ENCODE data around the gene RCOR3. TPM values are rescaled to one million over a fixed set of nuclear protein-coding genes. Genes with fewer than 3 reads are reported as not detected.

RCOR3 gene
- 10 to 100 TPM; 28.9 to 60.1 (median 48.6) TPM for total RNA-seq
- polyA plus RNA-seq: 10 to 100 TPM; 25.3 to 25.4 TPM
- long read RNA-seq, donor 1, full-length matches to known transcripts: 33 of 60 reads
- long read RNA-seq, donor 1, partial matches to known transcripts: 7 of 60 reads
- long read RNA-seq, donor 1, other reads (novel, unspliced or antisense): 20 of 60 reads
- long read RNA-seq, donor 2, full-length matches to known transcripts: 59 of 96 reads
- long read RNA-seq, donor 2, partial matches to known transcripts: 9 of 96 reads
- long read RNA-seq, donor 2, other reads (novel, unspliced or antisense): 28 of 96 reads
- long read RNA-seq, donor 3, full-length matches to known transcripts: 29 of 46 reads
- long read RNA-seq, donor 3, partial matches to known transcripts: 3 of 46 reads
- long read RNA-seq, donor 3, other reads (novel, unspliced or antisense): 14 of 46 reads

- H3K36me3 ChIP-seq: peaks cover 0 to 20% (median 7%) of the 10 kb centered on the region in 9 donors
- H3K27me3 ChIP-seq: no peaks in the 10 kb centered on the region
- intact Hi-C loops (cut with DNase I): loop anchor here in 2 of 10 donors (2.0 to 10.0 kb wide), 3 partner anchors 124 to 854 kb away; partner anchors contain the start of gene SLC30A1 (in 1 of the 2)
- H3K27ac ChIP-seq: peak within 1 kb of the TSS; percentile 92 to 100 (median 98)
- DNase-seq: peak; percentile 96 to 98 (median 97)
- 0 to 1% (median 0%) methylated on average over 41 to 95 of the region's 97 CpGs for WGBS, 4 donors
- peak within 1 kb of the TSS; percentile 70 to 98 (median 93) for H3K4me3 ChIP-seq
- no peaks in the 10 kb centered on the region for H3K9me3 ChIP-seq
- ATAC-seq: peak; percentile 83 to 94 (median 89)
- H3K4me1 ChIP-seq: peaks cover 0 to 28% (median 16%) of the 10 kb centered on the region in 12 donors
- peak in 1 of 2 donors; percentile 69 for TF ChIP-seq POLR2A (IDR thresholded peaks at IDR 0.05)
- peak; percentile 51 to 74 (median 62) for TF ChIP-seq CTCF (IDR thresholded peaks at IDR 0.05)
These were observed at the start of gene RCOR3 for GRCh38 chr1:211258756-211259637. Gene RCOR3 (plus strand): TSS chr1:211259366. CDS start chr1:211259561, 195 bp downstream.

GRCh38 chr1:211210052-211210451 is 49.1 kb upstream of the RCOR3 start:
- intact Hi-C loops (cut with DNase I): no loop called here
- 81 to 86% (median 83%) methylated on average over 5 of the region's 5 CpGs for WGBS, 4 donors
- Histone ChIP-seq H3K27ac (no peak overlapping the region), H3K27me3 (no peaks in the 10 kb centered on the region), H3K9me3 (peaks cover 0 to 7% (median 0%) of the 10 kb centered on the region in 12 donors), H3K4me3 (no peak overlapping the region), H3K4me1 (no peaks in the 10 kb centered on the region), H3K36me3 (no peaks in the 10 kb centered on the region)
- TF ChIP-seq CTCF (IDR thresholded peaks at IDR 0.05) (no peak), POLR2A (IDR thresholded peaks at IDR 0.05) (no peak)
- no peak for ATAC-seq
- no peak for DNase-seq

- no peaks in the 10 kb centered on the region for H3K4me1 ChIP-seq
- intact Hi-C loops (cut with DNase I): no loop called here
- TF ChIP-seq CTCF (IDR thresholded peaks at IDR 0.05) (no peak), POLR2A (IDR thresholded peaks at IDR 0.05) (no peak)
These were observed 48.2 kb upstream of the RCOR3 start for GRCh38 chr1:211210965-211211364.

More at GRCh38 chr1:211210965-211211364, 48.2 kb upstream of the RCOR3 start:
- H3K9me3 ChIP-seq: peaks cover 0 to 7% (median 0%) of the 10 kb centered on the region in 12 donors
- H3K4me3 ChIP-seq: no peak overlapping the region
- H3K36me3 ChIP-seq: no peaks in the 10 kb centered on the region
- 85 to 89% (median 87%) methylated on average over 6 of the region's 6 CpGs for WGBS, 4 donors
- ATAC-seq (no peak), DNase-seq (no peak)
- no peaks in the 10 kb centered on the region for H3K27me3 ChIP-seq
- H3K27ac ChIP-seq: no peak overlapping the region
